Cardiac fibroblast (primary cell): ENCODE data around the gene AAGAB.

Experiments
- DNase-seq, 2 donors: peaks; one replicate each; pipeline versions ENCODE4 v3.0.0 to v3.0.0-alpha.2; 2010; ENCODE audit warnings: low read depth in 2 of 2
- H3K4me3 ChIP-seq, 2 donors: replicated peaks in 1 of 2; 1 replicate in 1 of 2; 2 replicates in 1 of 2; pipeline ENCODE4 v1.5.1; 2011; ENCODE audit warnings: low read depth in 2 of 2, low read length in 2 of 2, mild to moderate bottlenecking in 2 of 2, moderate library complexity in 1 of 2
- CTCF ChIP-seq: IDR thresholded peaks from one replicate; pipeline ENCODE4 v1.5.1; 2011; ENCODE audit warnings: low read depth, mild to moderate bottlenecking, low read length, inconsistent platforms

The AAGAB gene

DNA sequence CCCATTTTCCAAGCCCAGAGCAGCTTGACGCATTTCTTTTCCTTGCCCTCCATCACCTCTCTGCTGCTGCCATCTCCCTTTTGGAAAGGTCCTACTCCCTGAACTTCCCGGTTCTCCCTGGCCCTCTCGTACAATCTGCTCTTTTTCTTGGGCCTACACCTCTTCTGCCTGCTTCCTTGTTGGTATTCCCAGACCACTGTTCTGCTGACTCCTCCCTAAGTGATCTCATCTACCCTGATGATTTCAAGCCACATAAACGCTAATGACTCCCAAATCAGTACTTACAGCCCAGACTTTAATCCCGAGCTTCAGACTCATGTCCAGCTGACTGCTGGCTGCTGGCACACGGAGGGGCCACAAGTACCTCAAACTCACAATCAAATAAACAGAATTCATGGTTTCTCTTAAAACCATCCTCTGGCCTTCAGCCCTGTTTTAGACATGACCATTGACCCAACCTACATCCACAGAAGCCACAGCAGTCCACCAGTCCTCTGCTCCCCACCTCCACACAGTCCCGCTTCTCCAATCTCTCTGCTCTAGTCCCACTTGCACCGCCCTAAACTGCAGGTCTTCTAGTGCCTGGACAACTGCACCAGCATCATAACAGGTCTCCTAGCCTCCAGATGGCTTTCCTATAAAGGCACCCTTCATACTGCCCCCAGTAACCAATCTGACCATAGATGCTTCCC, 57.6 kb downstream of the AAGAB start:
- DNase-seq = peak; percentile 63 to 80
- H3K4me3 ChIP-seq = no peak overlapping the region
- TF ChIP-seq CTCF = no peak

GRCh38 chr15:67196222-67196621, 58.2 kb downstream of the AAGAB start:
- no peak for TF ChIP-seq CTCF
- DNase-seq = no peak

GRCh38 chr15:67195305-67195704, 59.2 kb downstream of the AAGAB start:
- no peak for TF ChIP-seq CTCF
- H3K4me3 ChIP-seq = no peak overlapping the region
- DNase-seq = no peak

More at GRCh38 chr15:67196222-67196621, 58.2 kb downstream of the AAGAB start:
- H3K4me3 ChIP-seq = no peak overlapping the region

DNA sequence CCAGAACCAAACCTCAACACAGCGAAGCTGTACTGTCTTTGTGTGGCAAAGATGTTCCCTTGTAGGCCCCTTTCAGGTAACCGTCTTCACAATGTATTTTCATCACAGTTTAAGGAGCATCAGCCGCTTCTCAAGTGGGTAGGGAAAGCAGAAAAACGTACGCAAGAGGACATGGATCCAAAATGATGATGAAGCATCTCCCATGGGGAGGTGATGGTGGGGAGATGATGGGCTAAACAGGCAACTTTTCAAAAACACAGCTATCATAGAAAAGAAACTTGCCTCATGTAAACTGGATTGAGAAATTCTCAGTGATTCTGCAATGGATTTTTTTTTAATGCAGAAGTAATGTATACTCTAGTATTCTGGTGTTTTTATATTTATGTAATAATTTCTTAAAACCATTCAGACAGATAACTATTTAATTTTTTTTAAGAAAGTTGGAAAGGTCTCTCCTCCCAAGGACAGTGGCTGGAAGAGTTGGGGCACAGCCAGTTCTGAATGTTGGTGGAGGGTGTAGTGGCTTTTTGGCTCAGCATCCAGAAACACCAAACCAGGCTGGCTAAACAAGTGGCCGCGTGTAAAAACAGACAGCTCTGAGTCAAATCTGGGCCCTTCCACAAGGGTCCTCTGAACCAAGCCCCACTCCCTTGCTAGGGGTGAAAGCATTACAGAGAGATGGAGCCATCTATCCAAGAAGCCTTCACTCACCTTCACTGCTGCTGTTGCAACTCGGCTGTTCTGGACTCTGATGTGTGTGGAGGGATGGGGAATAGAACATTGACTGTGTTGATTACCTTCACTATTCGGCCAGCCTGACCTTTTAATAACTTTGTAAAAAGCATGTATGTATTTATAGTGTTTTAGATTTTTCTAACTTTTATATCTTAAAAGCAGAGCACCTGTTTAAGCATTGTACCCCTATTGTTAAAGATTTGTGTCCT, 60.0 kb downstream of the AAGAB start:
- no peak overlapping the region for H3K4me3 ChIP-seq
- peak in 1 of 2 donors; percentile 66 for DNase-seq
- no peak for TF ChIP-seq CTCF

GRCh38 chr15:67193223-67193990, 61.1 kb downstream of the AAGAB start:
- H3K4me3 ChIP-seq = no peak overlapping the region
- no peak for TF ChIP-seq CTCF
- no peak for DNase-seq

GRCh38 chr15:67192185-67192820, 62.2 kb downstream of the AAGAB start:
- no peak overlapping the region for H3K4me3 ChIP-seq
- TF ChIP-seq CTCF = no peak
- DNase-seq = peak in 1 of 2 donors; percentile 38
